Stimulated activated CD4-positive, alpha-beta T cell treated with anti-CD3 and anti-CD28 coated beads, TNF-alpha, amount 100 ng/mL, for 24 hours (primary cell): ENCODE data around the gene BBS2.
A peak's percentile ranks its signal among the peaks of the same experiment; 100 is the strongest.

Source experiments
- DNase-seq, 3 experiments: peaks; one replicate each; pipeline ENCODE4 v3.0.0-alpha.2; 2020; ENCODE audit warnings: low read depth in 3 of 3

BBS2 gene

DNA sequence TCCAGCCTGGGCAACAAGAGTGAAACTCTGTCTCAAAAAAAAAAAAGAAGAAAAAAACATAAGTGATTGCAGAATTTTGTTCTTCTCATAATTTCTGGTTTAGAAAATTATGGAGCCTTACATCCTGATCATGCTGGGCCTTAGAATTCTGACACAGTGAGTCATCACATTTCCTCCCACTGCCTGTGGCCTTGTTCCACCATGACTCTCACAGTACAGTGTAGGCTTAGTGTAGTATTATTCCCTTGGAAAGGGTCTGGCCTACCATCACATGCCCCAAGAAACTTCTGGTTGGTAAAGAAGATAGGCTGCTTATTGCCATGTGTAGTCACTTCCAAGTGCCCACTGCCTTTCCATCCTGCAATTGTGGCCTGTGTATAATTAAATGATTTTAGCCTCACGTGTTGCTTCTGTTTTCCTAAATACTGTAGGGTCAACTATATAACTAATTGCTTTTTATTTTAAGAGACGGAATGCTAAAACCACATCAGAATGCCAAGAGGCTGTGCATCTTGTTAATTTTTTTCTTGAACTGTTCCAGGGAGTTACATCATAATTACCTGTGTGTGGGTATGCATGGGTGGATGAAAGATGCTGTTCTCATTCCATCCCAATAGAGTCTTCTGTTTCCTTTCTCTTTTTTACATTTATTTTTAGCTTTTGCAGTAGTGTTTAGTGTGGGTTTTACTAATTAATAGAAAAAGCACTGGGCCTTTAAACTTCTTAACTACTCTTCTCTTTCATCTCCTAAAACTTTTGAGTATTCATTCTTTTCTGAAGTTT is 42.5 kb downstream of the BBS2 start:
- peak in 1 of 3 experiments; percentile 9 for DNase-seq

DNA sequence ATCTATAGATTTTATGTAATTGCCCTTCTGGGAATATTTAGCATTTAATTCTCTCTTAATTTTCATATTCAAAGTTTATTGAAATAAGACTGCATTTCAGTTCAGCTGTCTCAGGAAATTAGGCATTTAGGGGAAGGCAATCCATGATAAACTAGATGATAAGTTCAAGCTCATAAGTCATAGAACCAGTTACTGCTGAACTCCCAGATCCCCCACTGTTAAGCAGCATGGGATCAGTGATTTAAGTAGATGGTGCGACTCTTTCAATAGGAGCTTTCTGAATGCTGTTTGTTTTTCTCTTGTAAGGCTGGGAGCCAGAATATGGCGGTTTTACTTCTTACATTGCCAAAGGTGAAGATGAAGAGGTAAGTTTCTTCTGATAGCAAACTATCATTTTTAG is 44.6 kb downstream of the BBS2 start:
- DNase-seq: no peak

DNA sequence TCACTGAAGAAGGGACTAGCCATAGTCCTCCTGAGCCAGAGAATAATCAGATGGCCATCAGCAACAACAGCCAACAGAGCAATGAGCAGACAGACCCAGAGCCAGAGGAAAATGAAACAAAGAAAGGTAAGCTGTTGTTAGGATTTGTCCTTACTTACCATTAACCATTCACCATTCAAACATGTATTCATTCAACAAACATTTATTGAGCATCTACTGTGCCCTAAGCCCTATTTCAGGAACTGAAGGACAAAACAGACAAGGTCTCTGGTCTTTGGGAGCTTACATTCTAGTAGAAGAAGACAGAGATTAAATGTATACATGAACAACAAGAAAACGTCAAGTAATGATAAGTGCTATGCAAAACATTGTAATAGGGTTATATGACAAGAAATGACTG is 49.2 kb downstream of the BBS2 start:
- no peak for DNase-seq

DNA sequence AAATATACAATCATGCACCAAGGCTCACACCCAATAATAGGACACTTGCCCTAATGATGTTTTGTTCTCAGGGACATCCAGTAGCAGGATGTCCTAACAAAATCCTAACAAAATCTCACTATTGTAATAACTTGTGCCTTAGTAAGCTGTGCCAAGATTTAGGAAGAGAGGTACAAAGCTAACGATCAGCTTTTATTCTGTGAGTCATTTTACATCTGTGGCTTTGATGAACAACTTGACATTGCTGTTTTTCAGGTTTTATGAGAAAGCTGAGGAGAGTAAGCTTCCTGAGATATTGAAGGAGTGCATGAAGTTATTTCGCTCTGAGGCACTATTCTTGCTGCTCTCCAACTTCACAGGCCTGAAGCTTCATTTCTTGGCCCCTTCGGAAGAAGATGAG is 49.6 kb downstream of the BBS2 start:
- no peak for DNase-seq

DNA sequence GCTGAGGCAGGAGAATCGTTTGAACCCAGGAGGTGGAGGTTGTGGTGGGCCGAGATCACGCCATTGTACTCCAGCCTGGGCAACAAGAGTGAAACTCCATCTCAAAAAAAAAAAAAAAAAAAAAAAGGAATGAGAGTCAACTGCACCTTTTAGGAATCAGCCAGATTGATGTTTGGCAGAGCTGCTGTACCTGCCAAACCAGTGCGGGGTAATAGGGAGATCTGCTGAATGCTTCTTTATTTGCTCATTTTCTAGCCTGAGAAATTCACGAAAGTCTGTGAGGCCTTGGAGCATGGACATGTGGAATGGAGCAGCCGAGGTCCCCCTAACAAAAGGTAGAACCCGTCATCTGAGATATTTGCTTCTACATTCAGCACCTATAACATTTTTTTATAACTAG is 50.1 kb downstream of the BBS2 start:
- DNase-seq: no peak

DNA sequence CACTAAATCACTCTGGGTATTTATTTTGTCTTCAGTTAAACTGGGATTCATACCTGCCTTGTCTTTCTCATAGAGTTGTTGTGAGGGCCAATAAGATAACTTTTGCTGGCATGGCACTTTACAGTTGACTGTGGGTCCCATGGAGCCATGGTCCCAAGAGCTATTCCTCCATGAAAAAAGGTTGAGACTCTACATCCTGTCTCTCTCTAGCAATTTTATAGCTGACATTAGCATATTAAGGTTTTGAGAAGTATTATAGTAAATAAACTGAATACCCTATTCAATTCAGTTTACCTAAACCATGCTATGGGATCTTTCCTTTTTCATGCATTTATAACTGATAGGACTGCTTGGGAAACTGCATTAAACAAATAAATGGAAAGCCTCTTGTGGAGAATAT is 51.0 kb downstream of the BBS2 start:
- DNase-seq: no peak

DNA sequence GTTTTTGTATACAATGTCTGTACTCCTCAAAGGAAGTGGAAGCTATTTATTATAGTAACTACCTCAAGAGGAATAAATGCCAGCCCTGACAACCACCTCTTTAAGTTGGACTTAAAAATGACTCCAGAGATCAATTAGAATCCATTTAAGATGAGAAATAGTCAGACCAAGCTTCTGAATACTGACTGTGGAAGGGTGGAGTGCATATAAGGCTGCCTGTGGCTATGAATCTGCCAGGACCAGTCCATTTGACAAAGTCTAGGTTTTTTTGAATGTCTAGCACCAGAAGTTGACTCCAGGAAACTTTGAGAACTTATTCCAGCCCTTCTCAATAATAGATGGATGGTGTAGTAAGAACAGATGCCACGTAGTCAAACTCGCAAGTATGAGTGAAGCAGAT is 53.5 kb downstream of the BBS2 start:
- no peak for DNase-seq

DNA sequence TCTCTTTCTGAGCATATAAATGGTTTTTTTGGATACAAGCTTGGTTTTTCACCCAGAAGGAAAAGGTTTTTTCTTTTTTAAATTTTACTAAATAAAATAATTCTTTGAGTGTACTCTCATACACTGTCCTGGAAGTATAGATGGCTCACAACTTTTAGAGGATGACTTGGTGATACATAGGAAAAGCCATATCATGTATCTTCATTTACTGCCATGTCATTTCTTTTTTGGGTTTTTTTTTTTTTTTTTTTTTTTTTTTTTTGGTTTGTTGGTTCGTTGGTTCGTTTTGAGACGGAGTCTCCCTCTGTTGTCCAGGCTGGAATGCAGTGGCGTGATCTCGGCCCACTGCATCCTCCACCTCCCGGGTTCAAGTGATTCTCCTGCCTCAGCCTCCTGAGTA is 56.7 kb downstream of the BBS2 start:
- no peak for DNase-seq

DNA sequence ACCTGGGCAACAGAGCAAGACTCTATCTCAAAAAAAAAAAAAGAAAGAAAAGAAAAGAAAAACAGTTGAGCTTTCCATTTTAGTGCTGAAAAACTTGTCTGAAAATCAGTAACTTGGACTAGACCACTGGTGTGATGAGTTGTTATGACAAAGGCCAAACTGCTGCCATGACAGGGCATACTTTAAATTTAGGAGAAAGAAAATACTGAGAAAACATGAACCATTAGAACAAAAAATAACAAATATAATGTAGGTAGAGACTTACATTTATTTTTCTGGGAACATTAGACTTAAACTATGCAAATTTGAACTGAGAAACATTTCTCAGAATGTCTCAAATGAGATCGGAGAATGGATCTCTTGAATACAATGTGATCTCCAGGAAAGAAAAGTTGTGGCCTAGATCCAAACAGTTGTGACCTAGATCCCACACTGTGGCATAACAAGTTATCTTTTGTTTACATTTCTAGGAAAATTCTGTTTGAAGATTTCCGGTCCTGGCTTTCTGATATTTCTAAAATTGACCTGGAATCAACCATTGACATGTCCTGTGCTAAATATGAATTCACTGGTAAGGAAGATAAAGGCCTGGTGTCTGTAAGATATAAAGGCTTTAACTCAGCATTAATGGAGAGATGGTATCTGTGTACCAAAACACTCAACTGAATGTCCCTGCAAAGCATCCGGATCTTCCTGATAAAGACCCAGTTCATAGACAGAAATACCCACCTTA is 57.6 kb downstream of the BBS2 start:
- no peak for DNase-seq

DNA sequence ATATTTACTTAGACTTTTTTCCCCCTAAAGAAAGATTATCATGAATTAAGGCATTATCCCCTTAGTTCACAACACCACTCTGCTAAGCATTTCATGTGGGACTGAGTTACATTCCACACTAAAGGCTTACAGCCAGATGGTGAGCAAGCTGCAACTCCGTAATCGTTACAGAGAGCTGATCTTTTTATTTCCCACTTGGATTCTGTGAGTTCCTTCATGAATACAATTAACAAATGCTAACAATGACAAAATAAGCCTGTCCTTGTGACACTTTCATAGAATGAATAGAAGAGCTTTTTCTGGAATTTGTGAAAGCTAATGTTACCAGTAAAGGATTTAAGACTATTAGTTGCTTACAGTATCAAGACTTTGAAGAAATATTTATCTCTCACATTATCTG is 59.7 kb downstream of the BBS2 start:
- DNase-seq: no peak

DNA sequence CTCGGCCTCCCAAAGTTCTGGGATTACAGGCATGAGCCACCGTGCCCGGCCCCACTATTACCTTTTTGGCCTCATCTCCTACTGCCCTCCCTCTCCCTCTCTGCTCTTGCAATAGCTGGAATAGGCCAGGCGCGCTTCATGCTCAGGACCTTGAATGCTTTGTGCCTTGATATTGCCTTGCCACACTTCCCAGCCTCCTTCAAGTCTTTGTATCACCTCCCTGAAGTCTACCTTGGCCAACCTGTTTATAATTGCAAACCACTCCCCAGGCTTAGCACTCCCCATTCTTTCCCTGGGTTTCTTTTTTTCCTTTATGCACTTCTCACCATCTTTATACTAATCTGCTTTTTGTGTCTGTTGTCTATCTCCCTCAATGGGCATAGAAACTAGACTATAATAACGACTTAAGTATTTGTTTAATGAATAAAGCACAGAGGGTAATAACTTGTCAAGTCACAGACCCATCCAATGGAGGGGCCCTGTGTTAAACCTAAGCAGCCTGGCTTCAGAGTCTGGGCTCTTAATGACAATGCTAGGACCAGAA is 61.8 kb downstream of the BBS2 start:
- no peak for DNase-seq

DNA sequence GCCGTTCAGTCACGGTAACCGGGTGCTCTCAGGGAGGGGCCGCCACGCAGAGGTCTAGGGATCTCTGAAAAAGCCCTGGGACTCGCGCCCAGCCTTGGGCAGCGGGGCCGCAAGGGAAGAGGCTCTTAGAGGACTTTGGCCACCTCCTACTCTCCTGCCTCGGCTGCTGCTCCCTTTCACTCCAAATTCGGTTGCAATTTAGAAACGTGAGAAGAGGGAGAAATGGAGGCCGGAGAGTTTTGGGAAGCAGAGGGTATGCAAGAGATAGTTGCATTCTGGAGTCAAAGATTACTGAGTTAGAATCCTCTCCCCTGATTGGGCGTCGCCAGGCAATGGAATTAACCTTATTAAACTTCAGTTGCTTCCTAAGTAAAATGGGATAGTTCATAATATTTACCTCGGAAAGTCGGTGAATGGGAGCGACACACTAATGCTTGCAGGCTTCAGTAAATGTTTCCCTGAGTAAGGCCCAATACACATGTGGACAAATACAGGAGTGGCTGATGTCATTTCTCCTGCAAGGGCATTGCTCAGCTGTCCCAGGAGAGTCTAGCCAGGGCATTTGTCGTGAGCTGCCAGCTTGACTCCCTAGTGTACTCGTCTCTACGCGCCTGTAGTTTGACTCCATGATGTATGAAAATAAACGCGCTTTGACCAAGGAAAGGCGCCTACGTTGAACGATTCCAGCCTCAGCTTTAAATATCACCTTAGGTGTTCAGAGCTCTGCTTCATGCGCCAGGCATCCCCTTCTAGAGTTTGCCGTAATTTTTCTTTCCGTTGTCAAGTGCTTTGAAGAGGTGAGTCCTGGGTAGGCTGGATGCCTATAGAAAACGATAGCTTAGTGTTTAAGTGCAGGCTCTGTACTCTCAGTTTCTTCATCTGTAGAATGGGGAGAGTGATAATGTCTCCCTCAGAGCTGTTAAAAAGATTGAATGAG is 67.8 kb downstream of the BBS2 start:
- DNase-seq: no peak

DNA sequence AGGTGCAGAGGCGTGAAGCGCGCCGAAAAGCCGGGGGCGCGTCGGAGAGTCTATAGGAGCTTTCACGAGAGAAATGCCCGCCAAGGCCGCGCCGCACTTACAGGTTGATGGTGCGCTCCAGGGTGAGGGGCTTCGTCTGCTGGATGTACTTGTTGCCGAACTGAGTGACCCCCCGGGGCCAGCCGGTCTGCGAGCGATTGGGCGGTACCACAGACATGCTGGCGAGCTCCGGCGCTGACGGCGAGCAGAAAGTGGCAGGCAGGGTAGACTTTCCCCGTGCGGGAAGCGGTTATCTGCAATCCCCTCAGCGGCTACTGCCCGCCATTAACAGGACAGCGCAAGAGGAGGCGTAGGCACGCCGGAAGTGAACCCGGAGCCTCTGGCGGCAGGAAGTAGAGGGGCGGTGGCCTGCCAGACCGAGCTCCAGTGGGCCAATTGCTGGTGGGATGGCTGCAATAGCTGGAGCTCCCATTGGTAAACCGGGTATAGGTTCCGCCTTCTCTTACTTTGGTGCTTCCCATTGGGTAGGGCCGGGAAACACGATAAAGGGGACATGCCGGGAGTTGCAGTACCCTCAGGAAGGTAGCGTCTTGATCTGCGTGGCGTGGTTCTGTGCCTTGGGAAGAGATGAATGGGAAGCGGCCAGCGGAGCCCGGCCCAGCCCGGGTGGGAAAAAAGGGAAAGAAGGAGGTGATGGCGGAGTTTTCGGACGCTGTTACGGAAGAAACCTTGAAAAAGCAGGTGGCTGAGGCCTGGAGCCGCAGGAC is 68.7 kb downstream of the BBS2 start, which contains the start of the genes NUDT21 and OGFOD1:
Gene NUDT21 (minus strand): TSS at position 347 of the 767 bp plus-strand sequence. CDS start 130 bp downstream, at position 217.
Gene OGFOD1 (plus strand): TSS at position 569 of the 767 bp plus-strand sequence. CDS start 59 bp downstream, at position 628.
- DNase-seq: peak; percentile 78 to 89 (median 88)

DNA sequence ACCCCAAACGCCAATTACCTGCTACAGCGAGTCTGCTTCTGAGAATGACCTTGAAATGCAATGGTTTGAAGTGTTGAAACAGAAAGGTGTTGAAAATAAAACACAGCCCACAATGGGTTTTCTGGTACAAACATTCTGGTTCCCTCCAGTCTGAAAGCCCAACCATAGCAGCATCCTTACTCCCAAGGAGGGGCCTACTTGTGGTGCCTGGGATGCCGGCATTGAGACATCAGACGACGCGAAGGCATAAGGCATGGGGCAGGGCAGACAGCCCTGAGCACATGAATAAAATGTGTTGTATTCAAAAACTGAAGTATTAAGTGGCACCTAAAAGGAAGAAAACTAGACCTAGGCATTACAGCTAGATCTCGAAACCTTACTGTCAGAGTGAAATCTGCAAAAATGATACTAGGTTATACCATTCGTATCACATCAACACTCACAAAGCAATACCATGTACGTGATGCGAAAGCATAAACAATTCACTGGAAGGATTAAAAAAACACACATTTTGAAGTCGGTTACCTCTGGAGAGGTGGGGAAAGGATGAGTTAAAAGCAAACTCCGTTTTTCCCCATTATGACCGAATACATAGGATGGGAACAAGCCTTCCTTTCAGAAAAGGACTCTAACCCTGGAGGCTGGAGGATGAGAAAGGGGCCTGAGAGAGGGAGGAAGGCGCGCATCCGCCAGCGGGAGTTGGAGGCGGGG is 69.4 kb downstream of the BBS2 start:
- no peak for DNase-seq

DNA sequence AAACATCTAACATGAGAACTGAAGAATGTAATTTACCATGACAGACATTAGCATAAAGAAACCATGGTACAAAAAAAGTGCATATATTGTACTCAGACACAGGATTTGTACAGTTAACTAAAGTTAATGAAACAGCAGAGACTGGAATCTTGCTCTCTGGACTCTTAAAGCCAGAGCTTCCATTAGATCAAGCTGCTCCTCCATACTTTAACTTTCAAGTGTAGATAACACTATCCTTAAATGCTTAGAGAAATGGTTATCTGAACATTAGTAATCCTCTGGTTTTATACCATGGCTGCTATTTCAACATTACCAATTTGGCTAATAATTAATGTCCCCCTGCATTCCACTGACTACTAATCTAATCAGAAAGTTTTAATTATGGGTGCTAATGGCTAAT is 71.8 kb downstream of the BBS2 start:
- DNase-seq: no peak

DNA sequence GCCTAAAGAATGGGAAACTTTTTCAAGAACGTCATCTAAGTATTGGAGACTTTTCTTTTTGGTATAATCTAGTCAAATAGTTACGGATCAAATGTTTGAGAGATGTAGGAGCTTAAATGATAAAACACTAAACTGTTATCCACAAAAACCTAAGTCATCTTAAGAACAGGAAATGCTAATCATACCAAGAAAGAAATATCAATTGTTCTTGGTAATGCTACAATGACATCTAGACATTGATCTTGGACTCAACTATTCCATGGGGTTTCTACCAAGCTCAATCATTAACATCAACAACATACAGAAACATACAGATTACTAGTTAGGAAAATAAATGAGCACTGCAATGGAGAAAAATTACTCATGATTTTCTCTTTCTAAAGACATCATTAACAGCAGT is 72.5 kb downstream of the BBS2 start:
- no peak for DNase-seq

DNA sequence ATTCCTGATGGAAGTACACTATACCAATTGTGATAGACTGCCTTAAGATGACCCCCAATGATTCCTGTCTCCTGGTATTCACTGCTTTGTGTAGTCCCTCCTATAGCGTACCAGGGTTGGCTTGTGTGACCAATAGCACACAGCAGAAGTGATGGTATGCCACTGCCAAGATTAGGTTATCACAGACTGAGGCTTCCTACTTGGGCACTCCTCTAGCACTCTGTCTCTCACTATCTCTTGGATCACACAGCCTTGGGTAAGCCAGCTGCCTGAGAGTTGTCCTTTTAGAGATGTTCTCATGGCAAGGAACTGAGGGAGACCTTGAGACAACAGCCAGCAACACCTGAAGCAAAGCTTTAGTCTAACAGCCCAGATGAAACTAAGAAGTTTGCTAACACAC is 81.8 kb downstream of the BBS2 start:
- DNase-seq: no peak

DNA sequence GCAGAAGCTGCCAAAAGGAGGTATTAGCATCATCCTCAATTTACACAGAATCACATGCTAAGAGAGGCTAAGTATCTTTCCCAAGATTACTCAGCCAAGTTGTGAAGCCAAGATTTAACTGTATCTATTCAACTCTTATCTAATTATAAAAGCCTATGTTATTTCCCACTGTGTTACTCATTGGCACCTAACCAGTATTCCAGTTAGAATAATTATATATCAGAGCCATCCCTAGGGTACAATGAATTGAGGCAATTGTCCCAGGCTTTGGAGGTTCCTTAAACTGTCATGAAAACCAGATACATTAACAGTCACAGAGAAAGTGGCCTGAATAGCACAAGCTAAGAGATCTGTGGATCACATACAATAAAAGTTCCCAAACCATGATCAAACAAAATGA is 83.6 kb downstream of the BBS2 start:
- no peak for DNase-seq
